HS-27A (cell line): Measurements from ENCODE around the gene MED16.
"Not testable (repeated sequence)": the region's sequence is repeated elsewhere in the genome, so short reads cannot be mapped to it uniquely, and the experiment has no call there.

Experiments used
- DNase-seq: peaks from one replicate; pipeline ENCODE4 v3.0.0-alpha.2; 2012; ENCODE audit warnings: low read depth, missing footprints

MED16 gene

DNA sequence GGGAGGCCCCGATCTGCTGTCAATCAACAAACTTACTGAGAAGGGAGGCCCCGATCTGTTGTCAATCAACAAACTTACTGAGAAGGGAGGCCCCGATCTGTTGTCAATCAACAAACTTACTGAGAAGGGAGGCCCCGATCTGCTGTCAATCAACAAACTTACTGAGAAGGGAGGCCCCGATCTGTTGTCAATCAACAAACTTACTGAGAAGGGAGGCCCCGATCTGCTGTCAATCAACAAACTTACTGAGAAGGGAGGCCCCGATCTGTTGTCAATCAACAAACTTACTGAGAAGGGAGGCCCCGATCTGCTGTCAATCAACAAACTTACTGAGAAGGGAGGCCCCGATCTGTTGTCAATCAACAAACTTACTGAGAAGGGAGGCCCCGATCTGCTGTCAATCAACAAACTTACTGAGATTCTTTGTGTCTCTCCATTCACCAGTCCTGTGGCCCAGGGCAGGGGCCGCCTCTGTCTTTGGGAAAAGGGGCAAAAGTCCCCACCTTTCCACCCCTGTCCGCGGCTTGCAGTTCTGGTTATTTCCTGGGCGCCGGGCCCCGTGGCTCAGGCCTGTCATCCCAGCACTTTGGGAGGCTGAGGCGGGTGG is 39.3 kb downstream of the MED16 start:
- DNase-seq, result not testable (repeated sequence)

DNA sequence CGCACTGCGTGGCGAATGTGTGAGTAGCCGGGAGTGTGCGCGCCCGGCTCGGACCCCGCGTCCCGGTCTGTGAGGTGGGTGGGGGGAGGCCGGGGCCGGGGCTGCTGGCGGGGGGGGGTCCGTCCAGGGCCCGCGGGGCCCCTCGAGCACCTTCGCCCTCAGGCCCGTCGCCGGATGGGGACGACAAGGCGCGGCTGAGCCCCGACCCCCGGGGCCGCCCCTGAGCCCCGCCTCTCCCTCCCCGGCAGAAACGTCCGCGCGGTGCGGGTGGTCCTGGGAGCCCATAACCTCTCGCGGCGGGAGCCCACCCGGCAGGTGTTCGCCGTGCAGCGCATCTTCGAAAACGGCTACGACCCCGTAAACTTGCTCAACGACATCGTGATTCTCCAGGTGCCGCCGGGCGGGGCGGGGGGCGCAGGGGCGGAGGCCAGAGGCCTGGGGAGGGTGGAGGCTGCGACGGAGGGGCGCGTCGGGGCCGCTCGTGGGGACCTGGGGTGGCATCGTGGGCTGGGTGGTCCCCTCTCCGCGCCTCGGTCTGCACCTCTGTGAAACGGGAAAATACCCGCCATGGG is 39.9 kb downstream of the MED16 start:
- DNase-seq, result no peak

DNA sequence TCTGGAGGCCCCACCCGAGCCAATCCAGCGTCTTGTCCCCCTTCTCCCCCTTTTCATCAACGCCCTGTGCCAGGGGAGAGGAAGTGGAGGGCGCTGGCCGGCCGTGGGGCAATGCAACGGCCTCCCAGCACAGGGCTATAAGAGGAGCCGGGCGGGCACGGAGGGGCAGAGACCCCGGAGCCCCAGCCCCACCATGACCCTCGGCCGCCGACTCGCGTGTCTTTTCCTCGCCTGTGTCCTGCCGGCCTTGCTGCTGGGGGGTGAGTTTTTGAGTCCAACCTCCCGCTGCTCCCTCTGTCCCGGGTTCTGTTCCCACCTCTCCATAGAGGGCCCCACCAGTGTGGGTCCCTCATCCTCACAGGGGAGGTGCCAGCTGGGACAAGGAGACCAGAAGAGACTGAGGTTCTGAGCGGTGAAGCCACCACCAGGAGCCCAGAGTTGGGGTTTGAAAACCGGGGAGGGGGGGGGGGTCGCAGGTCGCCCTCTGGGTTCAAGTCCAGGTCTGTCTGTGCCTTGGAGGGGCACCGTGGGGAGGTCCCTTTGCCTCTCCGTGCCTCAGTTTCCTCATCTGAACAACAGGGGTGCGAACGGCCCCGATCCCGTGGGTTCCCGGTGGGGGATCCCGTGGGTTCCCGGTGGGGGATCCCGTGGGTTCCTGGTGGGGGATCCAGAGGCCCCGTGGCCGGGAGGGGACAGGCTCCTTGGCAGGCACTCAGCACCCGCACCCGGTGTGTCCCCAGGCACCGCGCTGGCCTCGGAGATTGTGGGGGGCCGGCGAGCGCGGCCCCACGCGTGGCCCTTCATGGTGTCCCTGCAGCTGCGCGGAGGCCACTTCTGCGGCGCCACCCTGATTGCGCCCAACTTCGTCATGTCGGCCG is 40.6 kb downstream of the MED16 start, which contains the start of gene ELANE:
TSS of gene ELANE (plus strand) at position 168 of the 878 bp plus-strand sequence. CDS start at position 194, 26 bp downstream.
- no peak for DNase-seq

DNA sequence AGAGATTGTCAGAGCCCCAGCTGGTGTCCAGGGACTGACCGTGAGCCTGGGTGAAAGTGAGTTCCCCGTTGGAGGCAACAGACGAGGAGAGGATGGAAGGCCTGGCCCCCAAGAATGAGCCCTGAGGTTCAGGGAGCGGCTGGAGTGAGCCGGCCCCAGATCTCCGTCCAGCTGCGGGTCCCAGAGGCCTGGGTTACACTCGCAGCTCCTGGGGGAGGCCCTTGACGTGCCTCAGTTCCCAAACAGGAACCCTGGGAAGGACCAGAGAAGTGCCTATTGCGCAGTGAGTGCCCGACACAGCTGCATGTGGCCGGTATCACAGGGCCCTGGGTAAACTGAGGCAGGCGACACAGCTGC is 42.0 kb downstream of the MED16 start:
- DNase-seq, result no peak

- DNase-seq, result peak; percentile 30
Observed at GRCh38 chr19:850221-850978, 42.6 kb downstream of the MED16 start.

DNA sequence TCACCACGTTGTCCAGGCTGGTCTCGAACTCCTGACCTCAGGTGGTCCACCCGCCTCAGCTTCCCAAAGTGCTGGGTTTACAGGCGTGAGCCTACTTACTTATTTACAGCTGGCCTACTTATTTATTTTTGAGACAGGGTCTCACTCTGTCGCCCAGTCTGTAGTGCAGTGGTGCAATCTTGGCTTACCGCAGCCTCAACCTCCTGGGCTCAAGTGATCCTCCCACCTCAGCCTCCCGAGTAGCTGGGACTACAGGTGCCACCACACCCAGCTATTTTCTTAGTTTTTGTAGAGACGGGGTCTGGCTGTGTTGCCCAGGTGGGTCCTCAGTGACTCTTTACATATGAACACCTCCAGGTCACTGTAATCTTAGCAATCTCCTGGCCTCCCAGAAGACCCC is 43.8 kb downstream of the MED16 start:
- DNase-seq, result not testable (repeated sequence)

DNA sequence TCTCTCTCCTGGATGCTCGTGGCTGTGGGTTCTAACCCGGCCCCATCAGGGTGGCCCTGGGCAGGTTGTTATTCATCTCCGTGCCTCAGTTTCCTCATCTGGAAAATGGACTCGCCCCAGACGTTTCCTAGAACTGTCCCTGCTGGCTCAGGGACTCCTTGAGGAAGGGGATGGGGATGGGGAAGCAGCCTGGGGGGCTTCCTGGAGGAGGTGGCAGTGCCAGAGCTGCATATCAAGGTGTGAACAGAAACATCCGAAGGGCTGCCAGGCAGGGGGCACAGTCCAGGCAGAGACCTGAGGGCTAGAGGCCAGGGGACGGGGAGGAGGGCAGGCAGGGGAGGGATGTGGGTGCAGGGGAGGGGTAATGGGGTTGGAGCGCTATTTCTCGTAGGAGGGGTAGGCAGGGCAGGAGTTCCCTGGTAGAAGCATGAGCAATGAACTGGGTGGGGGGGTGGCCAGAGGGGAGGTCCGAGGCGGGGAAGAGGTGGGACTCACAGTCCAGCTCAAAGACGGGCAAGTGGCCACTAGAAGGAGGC is 44.5 kb downstream of the MED16 start:
- no peak for DNase-seq

DNA sequence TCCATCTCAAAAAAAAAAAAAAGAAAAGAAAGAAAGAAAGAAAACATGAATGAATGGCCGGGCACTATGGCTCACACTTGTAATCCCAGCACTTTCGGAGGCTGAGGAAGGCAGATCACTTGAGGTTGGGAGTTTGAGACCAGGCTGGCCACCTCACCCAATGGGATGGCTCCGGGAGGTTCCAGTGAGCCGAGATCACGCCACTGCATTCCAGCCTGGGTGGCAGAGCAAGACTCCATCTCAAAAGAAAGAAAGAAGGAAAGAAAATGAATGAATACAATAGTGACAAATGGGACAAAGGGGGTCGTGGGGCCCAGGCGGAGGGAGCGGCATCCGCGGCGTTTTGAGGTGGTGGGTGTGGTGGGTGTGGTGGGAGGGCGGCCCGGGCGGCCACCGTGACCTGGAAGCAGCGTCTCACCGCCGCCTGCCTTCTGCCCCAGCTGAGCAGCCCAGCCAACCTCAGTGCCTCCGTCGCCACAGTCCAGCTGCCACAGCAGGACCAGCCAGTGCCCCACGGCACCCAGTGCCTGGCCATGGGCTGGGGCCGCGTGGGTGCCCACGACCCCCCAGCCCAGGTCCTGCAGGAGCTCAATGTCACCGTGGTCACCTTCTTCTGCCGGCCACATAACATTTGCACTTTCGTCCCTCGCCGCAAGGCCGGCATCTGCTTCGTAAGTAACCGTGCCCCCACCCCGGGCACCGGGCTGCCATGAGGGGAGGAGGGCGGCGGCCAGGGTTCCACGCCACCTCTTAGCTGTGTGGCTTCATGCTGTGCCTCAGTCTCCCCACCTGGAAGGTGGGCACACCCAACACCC is 47.1 kb downstream of the MED16 start:
- DNase-seq, result no peak

GRCh38 chr19:844546-844971 is 48.4 kb downstream of the MED16 start:
- DNase-seq, result no peak

GRCh38 chr19:843836-844545 is 49.0 kb downstream of the MED16 start:
- DNase-seq, result no peak

DNA sequence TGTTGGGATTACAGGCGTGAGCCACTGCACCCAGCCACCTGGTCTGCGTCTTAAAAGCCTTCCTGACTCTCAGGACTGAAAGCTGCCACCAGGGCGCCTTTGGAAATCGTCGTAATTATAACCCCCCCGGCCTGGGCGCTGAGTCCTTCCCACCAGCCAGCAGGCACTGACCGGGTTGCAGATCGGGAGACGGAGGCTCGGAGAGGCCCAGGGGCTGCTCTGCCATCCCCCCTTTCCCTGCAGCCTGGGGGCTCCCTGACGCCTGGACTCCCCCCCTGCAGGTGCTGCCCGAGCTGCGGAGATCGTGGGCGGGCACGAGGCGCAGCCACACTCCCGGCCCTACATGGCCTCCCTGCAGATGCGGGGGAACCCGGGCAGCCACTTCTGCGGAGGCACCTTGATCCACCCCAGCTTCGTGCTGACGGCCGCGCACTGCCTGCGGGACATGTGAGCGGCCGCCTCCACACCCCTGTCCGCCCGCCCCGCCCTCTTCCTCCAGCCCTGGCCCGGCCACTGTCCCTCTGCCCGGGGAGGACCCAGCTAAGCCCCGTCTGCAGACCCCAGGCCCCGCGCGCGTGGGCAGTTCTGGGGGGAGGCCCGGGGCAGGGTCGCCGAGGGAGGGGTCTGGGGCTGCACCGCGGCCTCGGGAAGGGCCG is 49.7 kb downstream of the MED16 start:
- no peak for DNase-seq

- not testable (repeated sequence) for DNase-seq
Observed at GRCh38 chr19:842802-843179, 50.2 kb downstream of the MED16 start.

DNA sequence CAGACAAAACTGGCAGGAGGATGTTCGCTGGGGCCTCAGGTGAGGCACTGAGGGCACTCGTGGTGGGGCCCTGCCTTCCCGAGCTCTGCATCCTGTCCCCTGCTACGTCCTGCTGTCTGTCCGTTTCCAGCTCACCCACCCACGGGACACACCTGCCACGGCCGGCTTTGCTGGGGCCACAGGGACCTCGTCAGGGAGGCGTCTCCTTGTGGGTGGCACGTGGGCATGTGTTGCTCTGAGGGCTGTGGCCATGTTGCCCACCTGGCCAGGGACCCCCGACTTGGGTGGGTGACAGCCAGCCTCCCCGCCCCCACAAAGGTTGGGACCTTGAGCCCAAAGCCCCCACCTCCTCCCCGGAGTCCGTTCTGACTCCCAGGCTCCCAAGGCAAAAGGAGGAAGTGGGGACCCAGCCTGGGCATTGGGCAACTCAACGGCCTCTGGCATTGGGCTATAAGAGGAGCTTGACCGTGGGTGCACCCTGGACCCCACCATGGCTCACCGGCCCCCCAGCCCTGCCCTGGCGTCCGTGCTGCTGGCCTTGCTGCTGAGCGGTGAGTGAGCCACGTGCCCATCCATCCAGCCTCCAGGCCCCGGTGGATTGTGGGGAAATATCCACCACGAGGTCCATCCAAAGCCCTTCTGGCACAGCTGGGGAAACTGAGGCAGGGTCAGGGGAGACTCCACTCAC is 52.3 kb downstream of the MED16 start, which contains the start of gene PRTN3:
TSS of gene PRTN3 (plus strand) at position 481 of the 688 bp plus-strand sequence. CDS start at position 491, 10 bp downstream.
- DNase-seq, result no peak

DNA sequence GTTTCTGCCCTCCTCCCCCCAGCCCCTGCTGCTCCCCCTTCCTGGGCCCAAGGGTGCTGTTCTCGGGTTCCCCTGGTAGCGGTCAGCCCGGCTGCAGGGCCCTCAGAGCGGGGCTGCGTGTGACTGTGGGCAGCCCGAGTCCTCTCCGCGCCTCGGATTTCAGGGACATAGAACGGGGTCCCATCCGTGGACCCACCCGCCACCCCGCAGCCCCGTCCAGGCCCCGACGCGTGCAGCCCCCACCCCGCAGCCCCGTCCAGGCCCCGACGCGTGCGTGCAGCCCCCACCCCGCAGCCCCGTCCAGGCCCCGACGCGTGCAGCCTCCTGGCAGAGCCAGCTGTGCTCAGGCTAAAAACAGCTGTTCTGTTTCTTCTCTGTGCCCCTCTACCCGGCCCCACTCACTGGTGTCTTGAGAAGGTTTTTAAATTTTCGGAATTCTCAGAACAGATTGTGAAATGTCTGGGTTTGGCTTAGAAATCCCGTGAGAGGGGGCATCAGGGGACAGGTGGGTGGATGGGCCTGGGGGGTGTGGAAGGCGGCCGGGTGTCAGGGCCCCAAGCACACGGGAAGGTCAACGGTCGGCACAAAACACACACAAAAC is 57.7 kb downstream of the MED16 start:
- no peak for DNase-seq

- DNase-seq, result no peak
Observed at GRCh38 chr19:834216-834615, 58.8 kb downstream of the MED16 start.

DNA sequence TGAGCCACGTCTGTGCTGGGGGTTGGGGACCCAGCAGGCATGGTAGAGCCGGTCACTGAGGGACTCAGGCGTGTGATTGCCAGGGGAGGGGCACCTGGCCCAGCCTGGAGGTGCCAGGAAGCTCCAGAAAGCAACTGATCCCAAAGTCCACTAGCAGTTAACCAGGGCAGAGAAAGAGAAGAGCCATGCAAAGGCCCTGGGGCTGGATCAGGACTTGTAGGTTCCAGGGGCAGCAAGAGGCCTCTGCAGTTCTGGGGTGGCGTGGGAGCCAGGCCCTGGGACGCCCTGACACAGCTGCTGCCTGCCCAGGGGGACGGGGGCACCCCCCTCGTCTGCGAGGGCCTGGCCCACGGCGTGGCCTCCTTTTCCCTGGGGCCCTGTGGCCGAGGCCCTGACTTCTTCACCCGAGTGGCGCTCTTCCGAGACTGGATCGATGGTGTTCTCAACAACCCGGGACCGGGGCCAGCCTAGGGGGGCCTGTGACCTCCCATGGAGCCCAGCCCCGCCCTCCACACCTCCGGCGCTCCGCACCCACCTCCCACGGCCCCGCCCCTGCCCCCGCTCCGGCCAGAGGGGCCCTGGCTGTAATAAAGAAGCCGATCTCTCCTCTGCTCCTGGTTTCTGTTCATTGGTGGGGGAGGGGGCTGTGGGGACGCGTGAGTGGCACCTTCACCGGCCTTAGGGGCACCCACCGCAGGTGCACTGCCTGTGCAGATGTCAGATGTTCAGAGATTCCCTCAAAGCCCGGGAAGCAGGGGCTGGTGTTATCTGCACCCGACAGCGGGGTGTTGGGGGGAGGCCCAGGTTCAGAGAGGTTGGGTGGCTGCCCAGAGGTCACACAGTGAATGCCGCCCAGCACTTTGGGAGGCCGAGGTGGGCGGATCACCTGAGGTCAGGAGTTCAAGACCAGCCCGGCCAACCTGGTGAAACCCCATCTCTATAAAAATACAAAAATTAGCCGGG is 61.3 kb downstream of the MED16 start:
- DNase-seq, result no peak

GRCh38 chr19:829129-829758 is 63.7 kb downstream of the MED16 start:
- DNase-seq, result no peak
